GM06990 (cell line): ENCODE measurements around the gene AKAP6.

Experiments used
- DNase-seq: peaks from one replicate; pipeline ENCODE4 v3.0.0-alpha.2; 2011; ENCODE audit not compliant: insufficient read length; ENCODE audit errors: extremely low read depth
- H3K27me3 ChIP-seq: replicated peaks from 2 replicates; pipeline ENCODE4 v1.6.0; 2011; ENCODE audit warnings: low read length; ENCODE audit not compliant: control insufficient read depth, insufficient read depth
- H3K36me3 ChIP-seq: 2 replicates; pipeline ENCODE4 v1.5.1; 2011; ENCODE audit warnings: low read length; ENCODE audit not compliant: control insufficient read depth, insufficient read depth
- H3K4me3 ChIP-seq: replicated peaks from 2 replicates; pipeline ENCODE4 v1.5.1; 2011; ENCODE audit warnings: low read depth, mild to moderate bottlenecking, control low read depth, low read length
- TF ChIP-seq, protein P1 (sequence below): IDR thresholded peaks from 2 replicates; pipeline ENCODE4 v1.5.1; 2011; ENCODE audit warnings: low read length, control low read depth, mild to moderate bottlenecking, inconsistent platforms; ENCODE audit not compliant: insufficient read depth, poor library complexity, severe bottlenecking

The AKAP6 gene

DNA sequence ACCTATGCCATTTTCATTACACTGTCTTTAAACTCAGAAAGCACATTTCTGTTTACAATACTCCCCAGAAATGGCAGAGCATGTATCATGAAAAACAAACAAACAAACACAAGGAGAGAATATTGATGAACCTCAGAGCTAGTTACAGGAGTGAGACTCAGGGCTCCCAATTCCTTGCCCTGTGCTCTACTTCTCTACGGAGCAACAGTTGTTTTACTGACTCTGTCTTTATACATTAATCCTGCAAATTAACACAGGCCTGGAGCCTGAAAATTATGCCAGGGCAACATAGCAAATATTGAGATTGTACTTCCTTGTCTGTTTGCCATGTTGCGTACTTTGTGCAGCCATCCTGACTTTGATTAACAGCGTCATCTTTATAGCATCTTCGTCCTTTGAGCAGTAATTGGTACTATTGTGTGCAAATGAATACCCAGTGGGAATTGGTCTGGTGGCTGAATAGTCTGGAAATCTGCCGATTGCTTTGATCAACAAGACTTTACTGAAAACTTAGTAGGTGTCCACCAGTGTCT, 15.2 kb upstream of the AKAP6 start:
- Histone ChIP-seq H3K4me3 (no peak overlapping the region), H3K36me3 (no peaks in the 10 kb centered on the region), H3K27me3 (no peaks in the 10 kb centered on the region)
- no peak for DNase-seq
- TF ChIP-seq, protein P1, sequence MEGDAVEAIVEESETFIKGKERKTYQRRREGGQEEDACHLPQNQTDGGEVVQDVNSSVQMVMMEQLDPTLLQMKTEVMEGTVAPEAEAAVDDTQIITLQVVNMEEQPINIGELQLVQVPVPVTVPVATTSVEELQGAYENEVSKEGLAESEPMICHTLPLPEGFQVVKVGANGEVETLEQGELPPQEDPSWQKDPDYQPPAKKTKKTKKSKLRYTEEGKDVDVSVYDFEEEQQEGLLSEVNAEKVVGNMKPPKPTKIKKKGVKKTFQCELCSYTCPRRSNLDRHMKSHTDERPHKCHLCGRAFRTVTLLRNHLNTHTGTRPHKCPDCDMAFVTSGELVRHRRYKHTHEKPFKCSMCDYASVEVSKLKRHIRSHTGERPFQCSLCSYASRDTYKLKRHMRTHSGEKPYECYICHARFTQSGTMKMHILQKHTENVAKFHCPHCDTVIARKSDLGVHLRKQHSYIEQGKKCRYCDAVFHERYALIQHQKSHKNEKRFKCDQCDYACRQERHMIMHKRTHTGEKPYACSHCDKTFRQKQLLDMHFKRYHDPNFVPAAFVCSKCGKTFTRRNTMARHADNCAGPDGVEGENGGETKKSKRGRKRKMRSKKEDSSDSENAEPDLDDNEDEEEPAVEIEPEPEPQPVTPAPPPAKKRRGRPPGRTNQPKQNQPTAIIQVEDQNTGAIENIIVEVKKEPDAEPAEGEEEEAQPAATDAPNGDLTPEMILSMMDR, result no peak

DNA sequence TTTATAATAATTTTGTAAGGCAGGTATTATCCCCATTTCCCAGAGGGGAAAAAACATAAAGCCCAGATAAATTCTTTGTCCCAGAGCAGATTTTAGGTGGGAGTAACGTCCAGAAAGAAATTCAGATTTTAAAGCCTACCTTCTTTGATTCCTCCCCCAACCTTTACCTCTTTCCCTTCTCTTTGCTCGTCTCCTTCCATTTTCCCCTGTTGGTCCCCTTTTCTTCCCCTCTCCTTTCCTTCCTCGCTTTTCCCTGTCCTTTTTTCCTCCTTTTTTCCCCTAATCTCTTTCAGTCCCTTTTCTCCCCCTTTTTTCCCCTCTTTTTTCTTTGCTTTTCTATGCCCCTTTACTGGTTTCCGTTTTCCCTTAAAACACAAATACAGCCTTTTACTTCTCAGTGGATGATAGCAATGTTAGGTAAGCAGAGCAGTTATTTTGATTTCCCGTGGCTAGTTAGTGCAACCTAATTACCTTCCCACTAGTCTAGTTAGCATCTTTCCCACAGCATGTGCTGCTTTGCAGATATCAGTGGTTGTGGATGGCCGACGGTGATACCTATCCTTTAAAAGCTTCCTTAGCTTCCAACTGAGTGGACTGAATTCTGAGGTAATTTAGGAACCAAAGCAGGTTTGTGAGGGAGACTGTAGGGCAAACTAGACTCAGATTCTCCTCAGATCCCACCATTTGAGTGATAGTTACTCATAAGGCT, 10.9 kb upstream of the AKAP6 start:
- Histone ChIP-seq H3K4me3 (no peak overlapping the region), H3K27me3 (no peaks in the 10 kb centered on the region), H3K36me3 (no peaks in the 10 kb centered on the region)
- TF ChIP-seq, protein P1, result no peak
- DNase-seq, result no peak

DNA sequence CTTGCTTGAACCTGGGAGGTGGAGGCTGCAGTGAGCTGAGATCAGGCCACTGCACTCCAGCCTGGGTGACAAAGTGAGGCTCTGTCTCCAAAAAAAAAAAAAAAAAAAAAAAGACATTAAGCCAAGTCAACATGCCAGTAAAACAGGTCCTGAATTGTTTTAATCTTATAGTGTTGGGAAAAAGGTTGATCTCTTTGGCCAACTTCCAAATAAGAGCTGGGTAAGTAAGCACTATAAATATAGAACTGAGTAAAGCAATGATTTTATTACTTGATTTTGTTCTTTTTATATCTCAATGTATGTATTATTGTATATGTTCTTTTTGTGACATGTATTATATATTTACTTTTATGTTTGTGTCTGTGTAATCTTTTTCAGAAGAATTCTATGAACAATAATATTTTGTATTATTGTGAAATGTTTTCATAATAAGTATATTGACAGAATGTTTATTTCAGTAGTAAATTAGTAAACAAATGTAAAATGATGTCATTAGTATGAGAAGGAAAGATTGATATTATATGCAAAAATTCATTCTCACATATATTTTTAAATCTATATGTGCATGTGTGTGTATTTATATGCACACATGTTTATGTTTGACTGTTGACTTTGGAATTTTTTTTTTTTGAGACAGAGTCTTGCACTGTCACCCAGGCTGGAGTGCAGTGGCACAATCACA, 9.6 kb upstream of the AKAP6 start:
- Histone ChIP-seq H3K36me3 (no peaks in the 10 kb centered on the region), H3K4me3 (no peak overlapping the region), H3K27me3 (no peaks in the 10 kb centered on the region)
- DNase-seq, result no peak
- TF ChIP-seq, protein P1, result no peak

DNA sequence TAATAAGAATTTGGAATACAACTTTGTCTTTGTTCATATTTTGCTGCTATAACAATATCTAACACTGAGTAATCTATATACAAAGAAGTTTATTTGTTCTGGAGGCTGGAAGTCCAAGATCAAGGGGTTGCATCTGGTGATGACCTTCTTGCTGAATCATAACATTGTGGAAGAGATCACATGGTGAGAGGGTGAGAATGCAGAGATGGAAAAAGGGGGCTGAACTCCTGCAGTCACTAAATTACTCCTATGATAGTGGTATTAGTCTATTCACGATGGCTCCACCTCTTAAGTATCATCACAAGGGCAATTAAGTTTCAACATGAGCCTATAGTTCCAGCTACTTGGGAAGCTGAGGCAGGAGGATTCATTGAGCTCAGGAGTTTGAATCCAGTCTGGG, 4.5 kb upstream of the AKAP6 start:
- no peaks in the 10 kb centered on the region for H3K36me3 ChIP-seq
- H3K27me3 ChIP-seq, result no peaks in the 10 kb centered on the region
- no peak overlapping the region for H3K4me3 ChIP-seq
- TF ChIP-seq, protein P1, result no peak
- no peak for DNase-seq

DNA sequence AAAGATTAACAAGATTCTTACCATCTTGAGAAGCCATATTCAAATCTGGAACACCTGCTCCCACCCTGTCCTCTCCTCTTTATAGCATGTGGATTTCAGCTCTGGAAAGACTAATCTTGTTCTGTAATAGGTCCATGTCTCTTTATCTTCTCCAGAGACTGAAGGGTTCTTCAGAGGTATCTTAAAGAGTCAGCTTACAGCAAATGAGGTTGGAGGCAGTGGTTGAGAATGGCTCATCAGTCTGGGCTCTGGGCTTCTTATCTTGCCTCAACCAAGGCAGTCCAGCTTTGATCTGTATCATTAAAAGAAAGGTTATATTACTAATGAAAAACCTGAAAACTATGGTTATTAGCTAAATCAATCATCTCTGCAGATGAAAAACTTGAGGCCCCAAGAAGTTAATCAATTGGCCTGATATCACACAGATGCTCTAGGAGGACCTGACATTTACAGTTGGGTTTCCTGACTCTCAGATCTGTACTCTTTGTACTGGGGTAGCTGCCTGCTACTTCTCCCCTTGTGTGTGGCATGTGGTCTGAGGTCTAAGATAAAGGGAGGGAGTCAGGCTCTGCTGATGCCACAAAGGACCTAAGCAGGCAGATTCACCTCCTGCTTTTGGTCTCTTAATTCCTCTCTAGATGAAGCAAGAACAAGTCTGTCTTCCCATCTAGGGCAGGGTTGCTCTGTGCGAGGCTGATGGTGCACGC, 1.7 kb upstream of the AKAP6 start:
- TF ChIP-seq, protein P1, result no peak
- Histone ChIP-seq H3K36me3 (no peaks in the 10 kb centered on the region), H3K27me3 (no peaks in the 10 kb centered on the region), H3K4me3 (no peak overlapping the region)
- DNase-seq, result no peak
